Effector memory CD4-positive, alpha-beta T cell (primary cell): ENCODE data around the gene CCER1.
"Not testable (repeated sequence)": the region's sequence is repeated elsewhere in the genome, so short reads cannot be mapped to it uniquely, and the experiment has no call there.

Experiments
- DNase-seq, 3 donors: peaks; one replicate each; pipeline ENCODE4 v3.0.0-alpha.2; 2020
- H3K27ac ChIP-seq: 2 replicates; pipeline ENCODE4 v1.7.0; 2013; ENCODE audit warnings: mild to moderate bottlenecking, low read length, moderate library complexity; ENCODE audit not compliant: insufficient read depth, poor library complexity, severe bottlenecking
- H3K27me3 ChIP-seq: replicated peaks from 2 replicates; pipeline ENCODE4 v1.7.0; 2013; ENCODE audit warnings: mild to moderate bottlenecking, low read length; ENCODE audit not compliant: insufficient read depth, control insufficient read depth, poor library complexity, severe bottlenecking
- H3K36me3 ChIP-seq: 2 replicates; pipeline ENCODE4 v1.7.0; 2013; ENCODE audit warnings: mild to moderate bottlenecking, low read length, moderate library complexity; ENCODE audit not compliant: control insufficient read depth, insufficient read depth
- H3K4me1 ChIP-seq: 2 replicates; pipeline ENCODE4 v1.7.0; 2013; ENCODE audit warnings: low read length, mild to moderate bottlenecking; ENCODE audit not compliant: control insufficient read depth, insufficient read depth, poor library complexity, severe bottlenecking
- H3K4me3 ChIP-seq: 2 replicates; pipeline ENCODE4 v1.7.0; 2013; ENCODE audit warnings: low read length, low read depth, mild to moderate bottlenecking; ENCODE audit not compliant: insufficient read depth, poor library complexity, severe bottlenecking
- H3K9me3 ChIP-seq: 2 replicates; pipeline ENCODE4 v1.7.0; 2013; ENCODE audit warnings: mild to moderate bottlenecking, low read length, moderate library complexity; ENCODE audit not compliant: control insufficient read depth

CCER1 gene

GRCh38 chr12:90987101-90987500, 32.1 kb upstream of the CCER1 start:
- H3K27me3 ChIP-seq, result no peaks in the 10 kb centered on the region
- no peak overlapping the region for H3K27ac ChIP-seq
- no peak overlapping the region for H3K4me3 ChIP-seq
- H3K9me3 ChIP-seq, result no peaks in the 10 kb centered on the region
- DNase-seq, result no peak
- no peaks in the 10 kb centered on the region for H3K4me1 ChIP-seq
- no peaks in the 10 kb centered on the region for H3K36me3 ChIP-seq

DNA sequence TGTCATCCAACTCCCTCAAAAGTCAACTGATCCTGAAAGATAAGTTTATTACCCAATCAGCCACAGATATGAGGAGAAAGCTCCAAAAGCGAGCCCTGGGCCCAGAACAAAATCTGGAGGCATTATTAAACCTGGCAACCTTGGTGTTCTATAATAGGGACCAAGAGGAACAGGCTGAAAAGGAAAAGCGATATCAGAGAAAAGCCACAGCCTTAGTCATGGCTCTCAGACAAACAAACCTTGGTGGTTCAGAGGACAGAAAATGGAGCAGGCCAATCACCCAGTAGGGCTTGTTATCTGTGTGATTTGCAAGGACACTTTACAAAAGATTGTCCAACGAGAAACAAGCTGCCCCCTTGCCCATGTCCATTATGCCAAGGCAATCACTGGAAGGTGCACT, 30.4 kb upstream of the CCER1 start:
- H3K27me3 ChIP-seq, H3K9me3 ChIP-seq, H3K4me1 ChIP-seq, H3K4me3 ChIP-seq, DNase-seq, H3K27ac ChIP-seq, H3K36me3 ChIP-seq: not testable (repeated sequence)

GRCh38 chr12:90984114-90984513, 29.1 kb upstream of the CCER1 start:
- no peaks in the 10 kb centered on the region for H3K9me3 ChIP-seq
- no peak overlapping the region for H3K27ac ChIP-seq
- no peak for DNase-seq
- H3K4me1 ChIP-seq, result no peaks in the 10 kb centered on the region
- H3K36me3 ChIP-seq, result no peaks in the 10 kb centered on the region
- H3K27me3 ChIP-seq, result no peaks in the 10 kb centered on the region
- no peak overlapping the region for H3K4me3 ChIP-seq

DNA sequence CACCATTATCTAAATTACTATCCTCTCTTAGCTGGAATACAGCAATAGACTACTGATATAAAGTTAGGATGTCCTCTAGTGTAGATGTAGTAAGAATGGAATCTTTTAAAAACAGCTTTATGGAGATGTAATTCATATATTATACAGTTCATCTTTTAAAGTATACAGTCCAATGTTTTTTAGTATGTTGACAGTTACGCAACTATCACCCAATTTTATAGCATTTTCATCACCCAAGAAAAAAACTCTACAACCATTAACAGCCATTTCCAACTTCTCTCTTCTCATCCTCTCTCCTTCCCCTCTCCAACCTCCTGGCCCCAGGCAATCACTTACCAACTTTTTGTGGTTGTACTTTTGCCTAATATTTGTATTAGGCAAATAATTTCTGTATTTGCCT, 27.2 kb upstream of the CCER1 start:
- Histone ChIP-seq H3K27me3 (no peaks in the 10 kb centered on the region), H3K4me3 (no peak overlapping the region), H3K9me3 (no peaks in the 10 kb centered on the region), H3K4me1 (no peaks in the 10 kb centered on the region), H3K36me3 (no peaks in the 10 kb centered on the region), H3K27ac (no peak overlapping the region)
- DNase-seq, result no peak

GRCh38 chr12:90979951-90980350, 25.0 kb upstream of the CCER1 start:
- H3K27ac ChIP-seq, result no peak overlapping the region
- H3K36me3 ChIP-seq, result no peaks in the 10 kb centered on the region
- no peak for DNase-seq
- H3K27me3 ChIP-seq, result no peaks in the 10 kb centered on the region
- no peaks in the 10 kb centered on the region for H3K4me1 ChIP-seq
- no peak overlapping the region for H3K4me3 ChIP-seq
- H3K9me3 ChIP-seq, result no peaks in the 10 kb centered on the region

GRCh38 chr12:90979019-90979418, 24.0 kb upstream of the CCER1 start:
- H3K9me3 ChIP-seq, result no peaks in the 10 kb centered on the region
- H3K4me3 ChIP-seq, result no peak overlapping the region
- H3K27me3 ChIP-seq, result no peaks in the 10 kb centered on the region
- H3K36me3 ChIP-seq, result no peaks in the 10 kb centered on the region
- H3K27ac ChIP-seq, result no peak overlapping the region
- DNase-seq, result no peak
- no peaks in the 10 kb centered on the region for H3K4me1 ChIP-seq

- no peaks in the 10 kb centered on the region for H3K4me1 ChIP-seq
- no peaks in the 10 kb centered on the region for H3K36me3 ChIP-seq
- no peaks in the 10 kb centered on the region for H3K27me3 ChIP-seq
- H3K9me3 ChIP-seq, result no peaks in the 10 kb centered on the region
- no peak overlapping the region for H3K27ac ChIP-seq
- H3K4me3 ChIP-seq, result no peak overlapping the region
- DNase-seq, result no peak
Measured at GRCh38 chr12:90978117-90978770, 23.3 kb upstream of the CCER1 start.

- H3K4me1 ChIP-seq, result no peaks in the 10 kb centered on the region
- no peaks in the 10 kb centered on the region for H3K36me3 ChIP-seq
- H3K4me3 ChIP-seq, result no peak overlapping the region
- H3K27me3 ChIP-seq, result no peaks in the 10 kb centered on the region
- no peaks in the 10 kb centered on the region for H3K9me3 ChIP-seq
- no peak overlapping the region for H3K27ac ChIP-seq
- DNase-seq, result no peak
Measured at GRCh38 chr12:90977224-90977623, 22.2 kb upstream of the CCER1 start.

DNA sequence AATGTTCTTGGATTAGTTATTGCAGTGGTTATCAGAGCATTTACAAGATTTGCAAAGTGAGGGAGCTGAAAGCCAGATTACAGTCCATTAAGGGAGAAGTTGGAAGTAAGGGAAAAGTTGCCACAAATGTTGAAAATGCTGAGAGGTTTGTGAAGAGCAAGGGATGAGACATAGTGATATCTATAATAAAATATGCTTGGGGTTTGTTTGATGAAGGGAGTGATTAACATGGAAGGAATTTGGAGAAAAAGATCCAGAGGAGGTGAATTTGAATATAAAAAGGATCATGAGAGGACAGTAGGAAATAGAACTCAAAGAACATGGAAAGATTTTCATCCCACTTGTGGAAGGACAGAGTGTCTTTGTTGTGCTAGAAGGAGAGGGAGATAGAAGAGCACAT, 19.3 kb upstream of the CCER1 start:
- no peaks in the 10 kb centered on the region for H3K9me3 ChIP-seq
- no peak overlapping the region for H3K4me3 ChIP-seq
- no peak overlapping the region for H3K27ac ChIP-seq
- DNase-seq, result no peak
- H3K4me1 ChIP-seq, result no peaks in the 10 kb centered on the region
- no peaks in the 10 kb centered on the region for H3K27me3 ChIP-seq
- no peaks in the 10 kb centered on the region for H3K36me3 ChIP-seq

GRCh38 chr12:90972226-90972625, 17.2 kb upstream of the CCER1 start:
- no peak overlapping the region for H3K27ac ChIP-seq
- no peaks in the 10 kb centered on the region for H3K36me3 ChIP-seq
- no peak for DNase-seq
- no peak overlapping the region for H3K4me3 ChIP-seq
- no peaks in the 10 kb centered on the region for H3K9me3 ChIP-seq
- H3K27me3 ChIP-seq, result no peaks in the 10 kb centered on the region
- H3K4me1 ChIP-seq, result no peaks in the 10 kb centered on the region
